ENCODE measurements around the gene ABL1.

ABL1 gene

GRCh38 chr9:130824643-130825350 is 10.3 kb upstream of the ABL1 start (continued):
- TF ChIP-seq ZNF280D (tag by site-specific recombination; IDR thresholded peaks at IDR 0.05) (no peak), ZNF843 (tag by site-specific recombination; IDR thresholded peaks at IDR 0.05) (peak; percentile 90), ZNF621 (tag by site-specific recombination; IDR thresholded peaks at IDR 0.05) (no peak), ZNF639 (tag by site-specific recombination; IDR thresholded peaks at IDR 0.05) (no peak), ZBTB7A (tag by site-specific recombination; IDR thresholded peaks at IDR 0.05; ENCODE audit: low read depth) (no peak), ZNF350 (tag by site-specific recombination; IDR thresholded peaks at IDR 0.05) (no peak), KLF16 (tag by site-specific recombination; IDR thresholded peaks at IDR 0.05) (no peak), ZNF37A (tag by site-specific recombination; IDR thresholded peaks at IDR 0.05) (no peak), ZNF707 (tag by site-specific recombination; IDR thresholded peaks at IDR 0.05) (no peak), KLF1 (tag by site-specific recombination; IDR thresholded peaks at IDR 0.05) (no peak), PRDM1 (tag by site-specific recombination; IDR thresholded peaks at IDR 0.05) (peak; percentile 71; the same call in 1 of the 2 replicates), ZNF776 (tag by site-specific recombination; IDR thresholded peaks at IDR 0.05; ENCODE audit: borderline replicate concordance) (no peak), ZNF473 (tag by site-specific recombination; IDR thresholded peaks at IDR 0.05) (no peak), ZNF423 (tag by site-specific recombination; IDR thresholded peaks at IDR 0.05) (no peak; the same call in 1 of the 2 replicates), ZNF140 (tag by site-specific recombination; IDR thresholded peaks at IDR 0.05) (no peak), ZBTB10 (tag by site-specific recombination; IDR thresholded peaks at IDR 0.05) (no peak), ZSCAN30 (tag by site-specific recombination; IDR thresholded peaks at IDR 0.05) (peak; percentile 29; the same call in 1 of the 2 replicates), ZNF239 (tag by site-specific recombination; IDR thresholded peaks at IDR 0.05) (no peak), ZNF654 (tag by site-specific recombination; IDR thresholded peaks at IDR 0.05; ENCODE audit: low read depth) (no peak), ZNF157 (tag by site-specific recombination; IDR thresholded peaks at IDR 0.05) (no peak), ZNF747 (tag by site-specific recombination; IDR thresholded peaks at IDR 0.05) (no peak), REPIN1 (tag by site-specific recombination; IDR thresholded peaks at IDR 0.05; ENCODE audit: low read depth) (no peak), ZNF24 (tag by site-specific recombination; IDR thresholded peaks at IDR 0.05) (peak; percentile 30), GLIS2 (tag by site-specific recombination; IDR thresholded peaks at IDR 0.05) (no peak), ZNF660 (tag by site-specific recombination; IDR thresholded peaks at IDR 0.05) (peak; percentile 18; the same call in 1 of the 2 replicates), ZNF311 (tag by site-specific recombination; IDR thresholded peaks at IDR 0.05; ENCODE audit: borderline replicate concordance) (no peak), HOXD13 (CRISPR knock-in tag; IDR thresholded peaks at IDR 0.05; ENCODE audit: borderline replicate concordance) (no peak), HOXC10 (CRISPR knock-in tag; IDR thresholded peaks at IDR 0.05) (no peak), ZNF549 (tag by site-specific recombination; IDR thresholded peaks at IDR 0.05) (no peak), ZNF335 (tag by site-specific recombination; conservative IDR thresholded peaks at IDR 0.05) (peak; percentile 36; the same call in 1 of the 2 replicates), ZNF174 (tag by site-specific recombination; IDR thresholded peaks at IDR 0.05) (no peak), SETDB1 (IDR thresholded peaks at IDR 0.05; ENCODE audit: insufficient read length, low read length) (no peak), ZNF561 (tag by site-specific recombination; IDR thresholded peaks at IDR 0.05; ENCODE audit: borderline replicate concordance) (peak; percentile 90), ZNF221 (tag by site-specific recombination; IDR thresholded peaks at IDR 0.05; ENCODE audit: borderline replicate concordance) (no peak), ZNF514 (tag by site-specific recombination; IDR thresholded peaks at IDR 0.05) (no peak), SP3 (tag by site-specific recombination; IDR thresholded peaks at IDR 0.05) (no peak), ZNF112 (tag by site-specific recombination; IDR thresholded peaks at IDR 0.05) (no peak)

Measured in HEK293 (cell line).